ENCODE measurements around the gene HLA-E.
"Not testable (repeated sequence)": the region's sequence is repeated elsewhere in the genome, so short reads cannot be mapped to it uniquely, and the experiment has no call there.

Gene HLA-E

DNA sequence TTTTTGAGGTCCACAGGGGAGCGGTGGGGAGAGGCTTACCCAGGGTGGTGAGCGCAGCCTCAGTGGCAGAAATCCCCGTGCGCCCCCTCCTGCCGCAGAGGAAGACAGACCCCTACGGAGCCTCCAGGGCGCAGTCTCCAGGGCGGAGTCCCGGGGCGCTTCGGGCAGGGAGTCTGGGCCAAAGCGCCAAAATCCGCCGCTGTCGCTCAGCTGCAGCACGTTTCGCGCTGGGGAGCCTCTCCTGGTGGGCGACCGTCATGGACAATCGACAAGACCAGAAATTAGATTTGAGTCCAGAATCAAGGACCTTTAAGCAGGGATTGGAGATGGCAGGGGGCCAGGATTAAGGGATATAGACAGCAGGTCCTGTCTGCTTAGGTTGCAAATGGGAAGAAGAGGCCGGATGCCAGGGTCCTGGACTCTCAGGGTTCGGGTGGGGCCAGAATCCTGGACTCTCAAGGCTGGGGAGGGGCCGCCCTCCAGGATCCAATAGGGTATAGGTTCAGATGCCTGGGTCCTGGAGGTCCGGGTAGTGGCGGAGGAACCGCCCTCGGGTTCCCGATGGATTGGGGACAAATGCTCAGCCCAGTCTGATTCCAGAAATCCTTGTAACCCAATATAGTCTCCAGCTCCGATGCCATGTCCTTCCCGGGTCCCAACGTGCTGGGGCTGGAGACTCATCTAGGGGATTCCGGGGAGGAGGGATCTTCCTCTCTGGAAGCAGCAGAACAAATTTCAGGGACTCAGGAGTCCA lies 7.9 kb upstream of the HLA-E start:
- DNase-seq: no peak

DNA sequence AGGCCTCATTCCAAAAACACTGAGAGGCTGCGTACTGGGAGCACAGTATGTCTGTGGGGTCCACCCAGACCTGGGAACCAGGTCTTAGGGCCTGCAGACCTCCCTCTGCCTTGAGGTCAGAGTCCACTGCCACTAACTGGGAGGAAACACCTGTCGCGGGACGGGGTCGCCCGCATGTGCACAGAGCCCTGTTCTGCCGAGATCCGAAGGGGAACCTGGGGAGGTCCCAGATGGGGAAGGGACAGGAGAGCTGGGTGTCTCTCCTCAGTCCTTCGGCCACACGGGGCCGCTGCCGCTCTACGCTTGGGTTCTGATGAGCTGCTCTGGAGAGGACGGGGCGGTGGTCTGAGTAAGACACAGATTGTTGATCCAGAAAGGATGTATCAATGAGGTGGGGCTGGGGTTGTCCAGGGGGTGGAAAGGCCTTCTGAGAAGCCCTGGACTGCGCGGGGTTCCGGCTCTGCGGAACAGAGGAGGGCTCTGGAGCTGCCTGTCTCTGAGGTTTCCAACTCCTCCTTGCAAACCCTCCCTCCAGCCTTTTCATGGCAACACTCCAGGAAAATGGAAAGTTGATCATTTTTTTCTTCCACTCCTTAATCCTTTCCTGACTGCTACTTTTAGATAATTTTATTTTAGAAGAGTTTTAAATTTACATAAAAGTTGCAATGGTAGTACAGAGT lies 7.2 kb upstream of the HLA-E start:
- DNase-seq: peak; percentile 90

DNA sequence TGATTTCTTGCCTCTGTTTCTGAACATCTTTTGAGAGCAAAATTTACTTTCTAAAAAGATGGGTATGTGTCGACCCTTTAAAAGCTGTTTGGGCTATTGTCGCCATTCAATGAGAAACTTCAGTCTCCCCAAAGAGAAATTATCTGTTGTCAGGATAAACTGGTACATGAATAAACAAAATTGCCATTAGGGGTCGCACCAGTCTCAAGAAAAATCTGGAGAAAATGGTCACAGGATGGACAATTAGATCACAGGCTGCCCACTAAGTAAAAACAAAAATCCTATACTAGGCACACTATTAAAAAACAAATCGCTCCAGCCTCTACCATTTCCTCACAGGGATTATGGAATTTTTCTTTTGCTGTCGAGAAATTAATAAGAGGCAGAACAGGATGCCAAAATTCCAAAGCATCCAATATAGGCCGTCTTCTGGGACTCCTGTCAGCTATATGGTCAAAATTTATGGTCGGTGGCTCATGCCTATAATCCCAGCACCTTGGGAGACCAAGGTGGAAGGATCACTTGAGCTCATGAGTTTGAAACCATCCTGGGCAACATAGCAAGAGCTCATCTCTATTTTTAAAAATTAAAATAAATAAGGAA lies 5.5 kb upstream of the HLA-E start:
- DNase-seq: no peak

DNA sequence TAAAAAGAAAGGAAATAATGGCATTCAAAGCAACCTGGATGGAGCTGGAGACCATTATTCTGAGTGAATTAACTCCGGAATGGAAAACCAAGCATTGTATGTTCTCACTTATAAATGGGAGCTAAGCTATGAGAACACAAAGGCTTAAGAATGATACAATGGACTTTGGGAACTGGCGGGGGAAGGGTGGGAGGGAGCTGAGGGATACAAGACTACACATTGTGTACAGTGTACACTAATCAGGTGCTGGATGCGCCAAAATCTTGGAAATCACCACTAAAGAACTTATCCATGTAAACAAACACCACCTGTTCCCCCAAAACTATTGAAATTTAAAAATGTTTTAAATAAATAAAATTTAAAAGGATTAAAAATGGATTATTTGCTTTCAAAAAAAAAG lies 4.1 kb upstream of the HLA-E start:
- DNase-seq: no peak

DNA sequence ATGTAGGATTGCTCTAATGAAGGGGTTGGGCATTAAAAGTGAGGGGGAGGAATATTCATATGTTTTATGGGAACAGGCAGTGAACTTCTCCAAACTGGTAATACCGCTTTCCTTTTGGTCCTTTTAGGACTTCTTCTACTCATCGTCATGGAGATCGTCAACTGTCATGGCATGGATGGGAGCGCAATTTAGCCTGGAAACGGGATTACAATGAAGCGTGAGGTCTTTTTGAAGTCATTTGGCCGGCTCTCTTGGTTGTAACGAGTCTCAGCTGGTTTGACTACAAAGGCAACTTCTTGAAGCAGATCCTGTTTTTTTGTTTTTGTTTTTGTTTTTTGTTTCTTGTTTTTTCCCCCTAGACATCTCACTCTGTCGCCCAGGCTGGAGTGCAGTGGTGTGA lies 1.4 kb upstream of the HLA-E start:
- DNase-seq: no peak

DNA sequence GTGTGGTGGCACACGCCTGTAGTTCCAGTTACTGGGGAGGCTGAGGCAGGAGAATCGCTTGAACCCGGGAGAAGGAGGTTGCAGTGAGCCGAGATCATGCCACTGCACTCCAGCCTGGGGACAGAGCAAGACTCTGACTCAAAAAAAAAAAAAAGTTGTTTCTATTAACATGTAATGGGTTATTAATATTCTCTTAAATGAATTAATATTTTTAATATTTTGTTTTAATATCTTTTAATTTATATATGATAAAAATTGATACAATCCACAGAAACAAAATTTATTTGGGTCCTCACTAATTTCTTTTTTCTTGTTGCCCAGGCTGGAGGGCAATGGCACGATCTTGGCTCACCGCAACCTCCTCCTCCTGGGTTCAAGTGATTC lies 620 bp upstream of the HLA-E start:
- DNase-seq: not testable (repeated sequence)

DNA sequence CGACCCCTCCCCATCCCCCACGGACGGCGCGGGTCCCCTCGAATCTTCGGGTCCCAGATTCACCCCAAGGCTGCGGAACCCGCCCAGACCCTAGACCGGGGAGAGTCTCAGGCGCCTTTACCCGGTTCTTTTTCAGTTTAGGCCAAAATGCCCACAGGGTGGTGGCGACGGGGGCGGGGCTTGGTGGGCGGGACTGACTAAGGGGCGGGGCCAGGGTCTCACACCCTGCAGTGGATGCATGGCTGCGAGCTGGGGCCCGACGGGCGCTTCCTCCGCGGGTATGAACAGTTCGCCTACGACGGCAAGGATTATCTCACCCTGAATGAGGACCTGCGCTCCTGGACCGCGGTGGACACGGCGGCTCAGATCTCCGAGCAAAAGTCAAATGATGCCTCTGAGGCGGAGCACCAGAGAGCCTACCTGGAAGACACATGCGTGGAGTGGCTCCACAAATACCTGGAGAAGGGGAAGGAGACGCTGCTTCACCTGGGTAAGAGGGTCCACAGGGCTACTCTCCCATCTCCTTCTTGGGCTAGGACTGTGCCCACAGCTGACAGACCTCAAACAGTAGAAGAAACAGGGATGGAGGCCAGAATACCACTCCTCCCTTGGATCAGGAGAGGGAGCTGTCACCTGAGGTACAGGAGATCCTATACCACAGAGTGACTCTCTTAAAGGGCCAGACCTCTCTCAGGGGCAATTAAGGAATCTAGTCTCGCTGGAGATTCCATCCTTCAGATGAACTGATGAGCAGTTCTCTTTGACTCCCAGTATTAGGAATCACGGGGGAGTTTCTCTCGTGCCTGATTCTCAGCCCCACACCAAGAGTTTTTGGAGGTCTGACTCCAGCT lies 942 bp downstream of the HLA-E start:
- peak; percentile 88 for DNase-seq

DNA sequence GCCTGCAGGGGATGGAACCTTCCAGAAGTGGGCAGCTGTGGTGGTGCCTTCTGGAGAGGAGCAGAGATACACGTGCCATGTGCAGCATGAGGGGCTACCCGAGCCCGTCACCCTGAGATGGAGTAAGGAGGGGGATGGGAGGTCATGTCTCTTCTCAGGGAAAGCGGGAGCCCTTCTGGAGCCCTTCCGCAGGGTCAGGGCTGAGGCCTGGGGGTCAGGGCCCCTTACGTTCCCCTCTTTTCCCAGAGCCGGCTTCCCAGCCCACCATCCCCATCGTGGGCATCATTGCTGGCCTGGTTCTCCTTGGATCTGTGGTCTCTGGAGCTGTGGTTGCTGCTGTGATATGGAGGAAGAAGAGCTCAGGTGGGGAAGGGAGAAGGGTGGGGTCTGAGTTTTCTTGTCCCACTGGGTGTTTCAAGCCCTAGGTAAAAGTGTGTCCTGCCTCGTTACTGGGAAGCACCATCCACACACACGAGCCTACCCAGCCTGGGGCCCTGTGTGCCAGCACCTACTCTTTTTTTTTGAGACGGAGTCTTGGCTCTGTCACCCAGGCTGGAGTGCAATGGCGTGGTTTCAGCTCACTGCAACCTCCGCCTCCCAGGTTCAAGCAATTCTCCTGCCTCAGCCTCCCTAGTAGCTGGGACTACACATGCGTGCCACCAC lies 2.1 kb downstream of the HLA-E start:
- peak; percentile 34 for DNase-seq

DNA sequence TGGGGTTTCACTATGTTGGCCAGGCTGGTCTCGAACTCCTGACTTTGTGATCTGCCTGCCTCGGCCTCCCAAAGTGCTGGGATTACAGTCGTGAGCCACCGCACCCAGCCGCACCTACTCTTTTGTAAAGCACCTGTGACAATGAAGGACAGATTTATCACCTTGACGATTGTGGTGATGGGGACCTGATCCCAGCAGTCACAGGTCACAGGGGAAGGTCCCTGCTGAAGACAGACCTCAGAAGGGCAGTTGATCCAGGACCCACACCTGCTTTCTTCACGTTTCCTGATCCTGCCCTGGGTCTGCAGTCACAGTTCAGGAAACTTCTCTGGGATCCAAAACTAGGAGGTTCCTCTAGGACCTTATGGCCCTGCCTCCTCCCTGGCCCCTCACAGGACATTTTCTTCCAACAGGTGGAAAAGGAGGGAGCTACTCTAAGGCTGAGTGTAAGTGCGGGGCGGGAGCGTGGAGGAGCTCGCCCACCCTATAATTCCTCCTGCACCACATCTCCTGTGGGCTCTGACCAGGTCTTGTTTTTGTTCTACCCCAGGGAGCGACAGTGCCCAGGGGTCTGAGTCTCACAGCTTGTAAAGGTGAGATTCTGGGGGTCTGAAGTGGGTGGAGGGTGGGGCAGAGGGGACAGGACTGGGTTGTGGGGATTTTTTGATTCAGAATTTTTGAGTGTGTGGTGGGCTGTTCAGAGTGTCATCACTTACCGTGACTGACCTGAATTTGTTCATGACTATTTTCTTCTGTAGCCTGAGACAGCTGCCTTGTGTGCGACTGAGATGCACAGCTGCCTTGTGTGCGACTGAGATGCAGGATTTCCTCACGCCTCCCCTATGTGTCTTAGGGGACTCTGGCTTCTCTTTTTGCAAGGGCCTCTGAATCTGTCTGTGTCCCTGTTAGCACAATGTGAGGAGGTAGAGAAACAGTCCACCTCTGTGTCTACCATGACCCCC lies 3.0 kb downstream of the HLA-E start:
- DNase-seq: peak; percentile 34

DNA sequence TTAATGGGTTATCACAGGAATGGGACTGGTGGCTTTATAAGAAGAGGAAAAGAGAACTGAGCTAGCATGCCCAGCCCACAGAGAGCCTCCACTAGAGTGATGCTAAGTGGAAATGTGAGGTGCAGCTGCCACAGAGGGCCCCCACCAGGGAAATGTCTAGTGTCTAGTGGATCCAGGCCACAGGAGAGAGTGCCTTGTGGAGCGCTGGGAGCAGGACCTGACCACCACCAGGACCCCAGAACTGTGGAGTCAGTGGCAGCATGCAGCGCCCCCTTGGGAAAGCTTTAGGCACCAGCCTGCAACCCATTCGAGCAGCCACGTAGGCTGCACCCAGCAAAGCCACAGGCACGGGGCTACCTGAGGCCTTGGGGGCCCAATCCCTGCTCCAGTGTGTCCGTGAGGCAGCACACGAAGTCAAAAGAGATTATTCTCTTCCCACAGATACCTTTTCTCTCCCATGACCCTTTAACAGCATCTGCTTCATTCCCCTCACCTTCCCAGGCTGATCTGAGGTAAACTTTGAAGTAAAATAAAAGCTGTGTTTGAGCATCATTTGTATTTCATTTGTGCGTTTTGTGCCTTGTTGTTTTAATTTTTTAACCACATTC lies 4.4 kb downstream of the HLA-E start:
- DNase-seq: peak; percentile 63

DNA sequence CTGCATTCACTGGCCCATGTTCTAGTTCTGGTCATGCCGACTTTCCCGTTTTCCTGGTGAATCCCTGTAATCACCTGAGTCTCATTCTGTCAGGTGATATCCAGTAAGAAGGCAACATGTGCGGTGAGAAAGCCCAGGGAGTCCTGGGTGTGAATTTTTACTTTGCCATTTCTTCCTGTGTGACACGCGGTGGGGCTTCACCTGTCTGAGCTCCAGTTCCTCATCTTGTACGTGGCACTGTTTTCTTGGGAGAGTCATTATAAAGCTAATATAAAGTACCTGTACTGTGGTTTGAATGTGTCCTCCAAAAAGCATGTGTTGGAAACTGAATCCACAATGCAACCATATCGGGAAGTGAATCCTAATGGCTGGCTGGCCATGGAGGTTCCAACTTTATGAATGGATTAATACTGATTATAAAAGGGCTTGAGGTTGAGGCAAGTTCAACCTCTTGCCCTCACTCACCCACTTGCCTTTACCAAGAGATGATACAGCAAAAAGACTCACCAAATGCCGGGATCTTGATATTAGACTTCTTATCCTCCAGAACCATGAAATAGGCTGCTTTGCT lies 5.1 kb downstream of the HLA-E start:
- peak; percentile 47 for DNase-seq

DNA sequence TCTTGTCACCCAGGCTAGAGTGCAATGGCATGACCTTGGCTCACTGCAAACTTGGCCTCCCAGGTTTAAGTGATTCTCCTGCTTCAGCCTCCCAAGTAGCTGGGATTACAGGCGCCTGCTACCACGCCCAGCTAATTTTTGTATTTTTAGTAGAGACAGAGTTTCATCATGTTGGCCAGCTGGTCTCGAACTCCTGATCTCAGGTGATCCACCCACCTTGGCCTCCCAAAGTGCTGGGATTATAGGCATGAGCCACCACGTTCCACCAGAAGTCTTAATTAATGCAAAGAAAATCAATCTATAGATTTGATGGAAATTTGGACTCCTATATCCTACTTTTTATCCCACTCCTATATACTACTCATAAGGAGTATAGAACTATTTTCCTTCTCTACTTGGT lies 5.8 kb downstream of the HLA-E start:
- not testable (repeated sequence) for DNase-seq

DNA sequence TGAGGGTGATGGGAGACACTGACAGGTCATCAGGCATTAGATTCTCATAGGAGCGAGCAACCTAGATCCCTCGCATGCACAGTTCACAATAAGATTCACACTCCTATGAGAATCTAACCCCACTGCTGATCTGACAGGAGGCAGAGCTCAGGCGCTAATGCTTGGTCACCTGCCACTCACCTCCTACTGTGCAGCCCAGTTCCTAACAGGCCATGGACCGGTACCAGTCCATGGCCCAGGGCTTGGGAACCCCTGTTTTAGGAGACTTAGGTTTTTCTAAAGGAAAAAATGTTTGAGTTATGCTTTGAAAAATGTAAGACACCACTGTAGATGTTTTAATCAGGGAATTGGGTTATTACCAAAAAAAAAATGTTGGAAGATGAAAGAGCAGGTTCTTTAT lies 6.7 kb downstream of the HLA-E start:
- no peak for DNase-seq

DNA sequence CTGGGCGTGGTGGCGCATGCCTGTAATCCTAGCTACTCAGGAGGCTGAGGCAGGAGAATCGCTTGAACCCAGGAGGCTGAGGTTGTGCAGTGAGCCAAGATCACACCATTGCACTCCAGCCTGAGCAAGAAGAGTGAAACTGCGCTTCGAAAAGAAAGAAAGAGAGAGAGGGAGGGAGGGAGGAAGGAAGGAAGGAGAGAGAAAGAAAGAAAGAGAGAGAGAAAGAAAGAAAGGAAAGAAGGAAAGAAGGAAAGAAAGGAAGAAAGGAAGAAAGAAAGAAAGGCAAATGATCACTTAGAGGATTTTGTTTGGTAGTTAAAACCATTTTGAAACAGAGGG lies 7.9 kb downstream of the HLA-E start:
- not testable (repeated sequence) for DNase-seq

DNA sequence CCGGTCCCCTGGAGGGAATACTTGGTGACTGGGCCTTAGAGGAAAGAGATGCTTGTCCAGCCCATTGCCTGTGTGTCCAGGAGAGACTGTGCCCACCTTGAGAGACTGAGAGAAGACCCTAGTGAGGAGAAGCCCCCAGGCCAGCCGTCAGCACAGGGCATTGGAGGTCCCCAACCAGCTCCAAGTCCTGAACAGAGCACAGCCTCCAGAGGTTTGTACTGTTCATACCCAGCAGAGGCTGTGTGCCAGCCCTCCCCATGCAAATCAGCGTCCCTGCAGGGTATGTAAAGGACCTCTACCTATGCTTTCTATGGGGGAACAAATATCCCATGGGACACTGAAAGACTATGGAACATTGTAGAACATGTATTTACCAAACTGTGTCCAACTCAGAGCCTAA lies 8.4 kb downstream of the HLA-E start:
- DNase-seq: no peak

DNA sequence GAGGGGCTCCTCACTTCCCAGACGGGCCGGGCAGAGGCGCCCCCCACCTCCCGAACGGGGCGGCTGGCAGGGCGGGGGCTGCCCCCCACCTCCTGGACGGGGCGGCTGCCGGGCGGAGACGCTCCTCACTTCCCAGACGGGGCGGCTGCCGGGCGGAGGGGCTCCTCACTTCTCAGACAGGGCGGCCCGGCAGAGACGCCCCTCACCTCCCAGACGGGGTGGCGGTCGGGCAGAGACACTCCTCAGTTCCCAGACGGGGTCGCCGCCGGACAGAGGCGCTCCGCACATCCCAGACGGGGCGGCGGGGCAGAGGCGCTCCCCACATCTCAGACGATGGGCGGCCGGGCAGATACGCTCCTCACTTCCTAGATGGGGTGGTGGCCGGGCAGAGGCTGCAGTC lies 9.4 kb downstream of the HLA-E start:
- DNase-seq: not testable (repeated sequence)

DNA sequence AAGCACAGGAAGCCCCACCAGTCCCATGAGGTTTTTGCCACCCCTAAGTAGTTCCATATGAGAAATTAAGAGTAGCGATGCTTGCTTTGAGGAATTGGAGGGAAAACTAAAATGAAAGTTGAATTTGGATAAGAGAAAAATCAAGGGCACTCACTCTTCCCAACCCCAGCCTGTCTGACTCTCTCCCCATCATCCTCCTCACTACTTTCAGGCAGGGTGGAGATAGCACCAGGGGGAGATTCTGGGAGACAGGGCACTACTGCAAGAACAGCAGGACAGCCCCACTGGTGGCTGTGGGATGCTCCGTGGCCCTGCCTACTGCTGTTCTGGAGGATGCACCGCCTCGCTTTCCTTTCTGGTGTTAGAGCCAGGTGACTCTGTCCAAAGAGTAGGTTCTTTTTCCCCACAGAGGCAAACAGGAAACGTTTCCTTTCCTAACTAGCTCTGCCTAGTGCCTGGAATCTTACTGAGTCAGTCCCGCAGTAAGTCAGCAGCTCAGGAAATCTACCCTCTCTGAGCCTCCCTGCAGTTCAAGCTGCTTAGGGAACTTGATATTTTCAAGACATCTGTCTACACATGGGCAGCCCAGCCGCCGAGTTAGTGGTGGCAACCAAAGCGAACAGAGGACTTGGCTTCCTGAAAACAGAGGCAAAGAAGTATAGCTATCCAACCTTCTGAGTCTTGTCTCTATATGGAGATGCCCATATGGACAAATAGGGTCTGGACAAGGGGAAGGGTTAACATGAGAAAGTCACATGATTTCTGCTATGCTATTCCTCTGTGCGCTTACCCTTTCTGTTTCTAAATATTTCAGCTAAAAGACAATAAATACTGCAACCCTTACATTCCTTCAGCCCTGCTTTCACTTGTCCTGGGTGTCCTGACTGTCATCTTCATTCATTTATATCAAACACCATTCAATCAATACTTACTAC lies 11.4 kb downstream of the HLA-E start:
- no peak for DNase-seq

DNA sequence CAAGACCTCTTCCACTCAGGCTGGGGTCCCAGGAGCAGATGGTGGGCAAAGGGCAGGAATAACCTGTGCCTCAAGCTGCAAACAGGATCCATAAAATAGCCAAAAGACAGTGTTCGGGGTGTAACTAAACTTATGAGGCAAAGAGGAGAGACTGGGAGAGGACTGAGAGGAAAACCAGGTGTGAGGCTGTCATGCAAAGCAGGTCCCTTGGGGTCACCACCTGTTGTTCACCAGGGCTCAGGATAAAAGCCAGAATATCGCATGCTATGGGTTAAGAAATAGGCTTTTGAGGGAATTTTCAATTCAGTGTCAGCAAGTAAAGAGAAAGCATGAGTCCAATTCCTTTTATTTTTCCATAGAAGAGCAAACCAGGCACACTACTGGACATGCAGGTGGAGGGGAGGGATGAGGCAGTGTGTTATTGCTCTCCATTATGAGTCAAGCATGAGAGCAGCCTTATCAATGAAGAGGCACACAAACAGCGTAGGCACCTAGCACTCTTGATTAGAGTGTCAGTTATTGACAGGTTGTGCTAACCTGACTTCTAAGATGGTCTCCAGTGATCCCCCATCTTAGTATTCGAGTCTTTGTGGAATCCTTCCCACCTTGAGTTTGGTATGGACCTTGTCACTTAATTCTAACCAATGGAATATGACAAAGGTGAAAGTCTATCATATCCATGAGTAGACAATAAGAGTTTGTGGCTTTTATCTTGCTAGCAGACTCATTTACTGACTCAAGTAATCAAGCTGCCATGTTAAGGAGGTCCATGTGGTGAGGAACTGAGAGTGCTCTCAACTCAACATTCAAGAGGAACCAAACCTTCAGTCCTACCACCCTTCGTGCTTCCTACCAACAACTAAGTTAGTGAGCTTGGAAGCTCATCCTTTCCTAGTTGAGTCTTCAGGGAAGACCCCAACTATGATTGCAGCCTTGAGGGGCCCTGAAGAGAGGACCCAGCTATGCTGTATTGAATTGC lies 18.8 kb downstream of the HLA-E start:
- DNase-seq: no peak
